Liver (tissue), 9 donors: Measurements from ENCODE around the gene MANBA. TPM values are rescaled to one million over a fixed set of nuclear protein-coding genes. Genes with fewer than 3 reads are reported as not detected.
A peak's percentile ranks its signal among the peaks of the same experiment; 100 is the strongest.

Source experiments
- DNase-seq: peaks from one replicate; pipeline ENCODE4 v3.0.0-alpha.2; 2017; ENCODE audit warnings: low spot score
- H3K27ac ChIP-seq, 2 donors: one replicate each; pipeline ENCODE4 v1.7.0; 2013; ENCODE audit warnings: inconsistent platforms in 2 of 2, low read length in 2 of 2, control low read depth in 1 of 2, low read depth in 1 of 2, mild to moderate bottlenecking in 1 of 2
- H3K27me3 ChIP-seq, 4 donors: one replicate each; pipeline versions ENCODE4 v1.6.1 to v1.7.0; 2013; ENCODE audit warnings: low read length in 3 of 4, inconsistent platforms in 1 of 4, mild to moderate bottlenecking in 1 of 4, moderate library complexity in 1 of 4; ENCODE audit not compliant: control insufficient read depth in 4 of 4, insufficient read depth in 4 of 4
- H3K36me3 ChIP-seq, 4 donors: one replicate each; pipeline versions ENCODE4 v1.6.1 to v1.7.0; 2013; ENCODE audit warnings: low read length in 3 of 4, mild to moderate bottlenecking in 3 of 4, low read depth in 1 of 4, moderate library complexity in 1 of 4; ENCODE audit not compliant: control insufficient read depth in 4 of 4, insufficient read depth in 3 of 4
- H3K4me1 ChIP-seq, 4 donors: one replicate each; pipeline versions ENCODE4 v1.6.1 to v1.7.0; 2013; ENCODE audit warnings: low read length in 3 of 4, mild to moderate bottlenecking in 3 of 4, moderate library complexity in 1 of 4; ENCODE audit not compliant: control insufficient read depth in 4 of 4, insufficient read depth in 4 of 4
- H3K4me3 ChIP-seq, 3 donors: one replicate each; pipeline versions ENCODE4 v1.6.1 to v1.7.0; 2013; ENCODE audit warnings: low read length in 3 of 3, control low read depth in 1 of 3, low read depth in 1 of 3, mild to moderate bottlenecking in 1 of 3
- H3K9ac ChIP-seq, 2 donors: one replicate each; pipeline ENCODE4 v1.7.0; 2013; ENCODE audit warnings: low read length in 2 of 2, mild to moderate bottlenecking in 2 of 2, moderate library complexity in 2 of 2, control low read depth in 1 of 2, low read depth in 1 of 2
- H3K9me3 ChIP-seq, 4 donors: one replicate each; pipeline versions ENCODE4 v1.6.1 to v1.7.0; 2013; ENCODE audit warnings: low read length in 3 of 4; ENCODE audit not compliant: control insufficient read depth in 4 of 4
- CTCF ChIP-seq: fragments of 150-350 bp; IDR thresholded peaks from 2 replicates; pipeline ENCODE4 v1.5.1; 2017; ENCODE audit warnings: improper control_type of control experiment, low read depth, low read length; ENCODE audit not compliant: missing input control
- EGR1 ChIP-seq, 2 donors: IDR thresholded peaks; 2 replicates each; pipeline ENCODE4 v1.6.1; 2016 to 2018; ENCODE audit warnings: antibody characterized with exemption in 2 of 2, low read depth in 2 of 2
- FOXA1 ChIP-seq: IDR thresholded peaks from 2 replicates; pipeline ENCODE4 v1.6.1; 2016; ENCODE audit warnings: antibody characterized with exemption
- FOXA2 ChIP-seq: IDR thresholded peaks from 2 replicates; pipeline ENCODE4 v1.6.1; 2016; ENCODE audit warnings: antibody characterized with exemption
- GABPA ChIP-seq, 2 donors: IDR thresholded peaks in 1 of 2; conservative IDR thresholded peaks in 1 of 2; 2 replicates each; pipeline ENCODE4 v1.6.1; 2016; ENCODE audit warnings: antibody characterized with exemption in 2 of 2, mild to moderate bottlenecking in 1 of 2, moderate library complexity in 1 of 2
- HNF4A ChIP-seq, 2 donors: conservative IDR thresholded peaks; 2 replicates each; pipeline ENCODE4 v1.6.1; 2016; ENCODE audit warnings: antibody characterized with exemption in 2 of 2, mild to moderate bottlenecking in 2 of 2
- HNF4G ChIP-seq: IDR thresholded peaks from 2 replicates; pipeline ENCODE4 v1.6.1; 2016; ENCODE audit warnings: antibody characterized with exemption
- JUND ChIP-seq, 2 donors: IDR thresholded peaks; 2 replicates each; pipeline ENCODE4 v1.6.1; 2016; ENCODE audit warnings: antibody characterized with exemption in 2 of 2
- MAX ChIP-seq: IDR thresholded peaks from 2 replicates; pipeline ENCODE4 v1.6.1; 2016; ENCODE audit warnings: antibody characterized with exemption
- NR2F2 ChIP-seq: IDR thresholded peaks from 2 replicates; pipeline ENCODE4 v1.6.1; 2016; ENCODE audit warnings: antibody characterized with exemption
- RAD21 ChIP-seq, 2 donors: IDR thresholded peaks; 2 replicates each; pipeline ENCODE4 v1.6.1; 2016; ENCODE audit warnings: antibody characterized with exemption in 2 of 2, mild to moderate bottlenecking in 2 of 2
- REST ChIP-seq: IDR thresholded peaks from 2 replicates; pipeline ENCODE4 v1.6.1; 2016; ENCODE audit warnings: antibody characterized with exemption, mild to moderate bottlenecking
- RXRA ChIP-seq, 2 donors: IDR thresholded peaks; 2 replicates each; pipeline ENCODE4 v1.6.1; 2017 to 2018; ENCODE audit warnings: antibody characterized with exemption in 2 of 2, mild to moderate bottlenecking in 1 of 2
- SP1 ChIP-seq: IDR thresholded peaks from 2 replicates; pipeline ENCODE4 v1.6.1; 2018; ENCODE audit warnings: antibody characterized with exemption, mild to moderate bottlenecking
- TAF1 ChIP-seq: conservative IDR thresholded peaks from 2 replicates; pipeline ENCODE4 v1.6.1; 2016; ENCODE audit warnings: antibody characterized with exemption, mild to moderate bottlenecking
- YY1 ChIP-seq: IDR thresholded peaks from 2 replicates; pipeline ENCODE4 v1.6.1; 2016; ENCODE audit warnings: antibody characterized with exemption, mild to moderate bottlenecking
- ZBTB33 ChIP-seq: IDR thresholded peaks from 2 replicates; pipeline ENCODE4 v1.6.1; 2016; ENCODE audit warnings: antibody characterized with exemption
- WGBS: extraction: QIAGEN DNeasy Blood & Tissue Kit; methylation state at CpG from one replicate; pipeline ENCODE4 v1.1.7; 2013; 5-methylcytosine and 5-hydroxymethylcytosine counted together
- polyA plus RNA-seq, 2 donors: library from polyadenylated mRNA; stranded (reverse) in 1 of 2; unstranded in 1 of 2; fragments of 200-250 nt in 1 of 2; fragments of >200 nt in 1 of 2; fragmentation: Nextera tagmentation in 1 of 2; extraction: Ambion mirVana in 1 of 2; gene quantifications; one replicate each; pipeline versions ENCODE4 v1.2.1 to v1.2.3, GENCODE V29; 2013 to 2015
- total RNA-seq, 2 donors: library from RNA; depleted of rRNA; stranded (reverse); fragments of >200 nt; gene quantifications; one replicate each; pipeline ENCODE4 v1.2.3, GENCODE V29; 2014
- donor health status: healthy.
- donor health status: healthy.
- donor health status: healthy.
- donor health status: healthy.
- donor health status: healthy.

The MANBA gene
- total RNA-seq, result 10 to 100 TPM; 22.9 to 24.2 TPM
- polyA plus RNA-seq, result 1 to 10 TPM; 7.1 to 8.2 TPM

DNA sequence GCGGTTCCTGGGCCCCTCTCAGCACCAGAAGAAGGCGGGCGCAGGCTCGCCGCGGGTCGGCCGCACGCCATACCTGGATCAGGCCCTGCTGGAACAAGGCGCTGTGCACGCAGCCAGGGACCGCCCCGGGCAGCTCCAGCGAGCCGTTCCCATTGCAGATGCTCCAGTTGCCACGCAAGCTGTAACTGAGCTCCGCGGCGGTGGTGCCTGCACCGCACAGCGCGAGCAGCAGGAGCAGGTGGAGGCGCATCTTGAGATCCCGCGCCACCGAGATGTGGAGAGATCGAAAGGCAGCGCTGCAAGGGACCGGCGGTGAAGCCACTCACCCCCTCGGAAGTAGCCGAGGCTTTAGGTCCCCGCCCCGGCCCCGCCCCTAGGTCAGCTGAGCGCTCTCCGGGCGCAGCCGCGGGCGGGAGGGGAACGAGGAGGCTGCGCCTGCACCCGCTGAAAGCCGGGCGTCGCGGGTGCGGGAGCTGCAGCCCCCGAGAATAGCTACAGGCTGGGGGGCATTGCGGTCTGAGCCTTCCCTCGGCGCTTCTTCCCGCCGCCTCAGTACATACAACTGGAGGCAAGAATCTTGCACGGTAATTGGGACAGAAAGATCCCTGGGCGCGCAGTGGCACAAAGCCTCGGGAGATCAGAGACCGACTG is at the start of gene MANBA:
TSS of gene MANBA (minus strand) at position 324 of the 651 bp plus-strand sequence. CDS start at position 250, 74 bp downstream.
- peak within 1 kb of the TSS; percentile 75 to 95 (median 89) for H3K4me3 ChIP-seq
- no peaks in the 10 kb centered on the region for H3K9me3 ChIP-seq
- H3K27me3 ChIP-seq, result no peaks in the 10 kb centered on the region
- peak within 1 kb of the TSS; percentile 70 to 83 for H3K27ac ChIP-seq
- no peaks in the 10 kb centered on the region for H3K36me3 ChIP-seq
- peak; percentile 6 for TF ChIP-seq CTCF
- TF ChIP-seq JUND (IDR thresholded peaks at IDR 0.05), result no peak
- no peak for TF ChIP-seq FOXA1
- TF ChIP-seq GABPA (IDR thresholded peaks at IDR 0.05 in 1 of 2, conservative IDR thresholded peaks at IDR 0.05 in 1 of 2), result peak in 1 of 2 donors; percentile 28
- no peak for TF ChIP-seq HNF4G
- TF ChIP-seq SP1, result peak; percentile 37
- peak; percentile 10 for TF ChIP-seq REST
- peak; percentile 86 for TF ChIP-seq YY1
- peak in 1 of 2 donors; percentile 37 for TF ChIP-seq RAD21 (IDR thresholded peaks at IDR 0.05)
- peak; percentile 19 for TF ChIP-seq TAF1
- TF ChIP-seq MAX, result peak; percentile 49
- H3K4me1 ChIP-seq, result peaks cover 3 to 27% (median 10%) of the 10 kb centered on the region in 4 donors
- under 1% methylated on average over 60 of the region's 60 CpGs for WGBS
- DNase-seq, result peak; percentile 87
- peak within 1 kb of the TSS; percentile 36 to 61 for H3K9ac ChIP-seq

- Histone ChIP-seq H3K27ac (no peak overlapping the region), H3K9me3 (no peaks in the 10 kb centered on the region), H3K4me1 (peaks cover 0 to 18% (median 11%) of the 10 kb centered on the region in 4 donors), H3K36me3 (peaks cover 2 to 22% (median 12%) of the 10 kb centered on the region in 4 donors), H3K4me3 (no peak overlapping the region), H3K27me3 (no peaks in the 10 kb centered on the region), H3K9ac (no peak overlapping the region)
- WGBS, result 94% methylated on average over 2 of the region's 2 CpGs
- no peak for DNase-seq
- TF ChIP-seq FOXA2, result no peak
- no peak for TF ChIP-seq SP1
- TF ChIP-seq YY1, result no peak
- TF ChIP-seq HNF4A (conservative IDR thresholded peaks at IDR 0.05), result no peak
- no peak for TF ChIP-seq ZBTB33
- no peak for TF ChIP-seq HNF4G
- no peak for TF ChIP-seq FOXA1
- no peak for TF ChIP-seq RXRA (IDR thresholded peaks at IDR 0.05)
- TF ChIP-seq CTCF, result no peak
- no peak for TF ChIP-seq RAD21 (IDR thresholded peaks at IDR 0.05)
- TF ChIP-seq REST, result no peak
- TF ChIP-seq EGR1 (IDR thresholded peaks at IDR 0.05; ENCODE audit: low read depth in 2 of 2), result no peak
- TF ChIP-seq TAF1, result no peak
- no peak for TF ChIP-seq JUND (IDR thresholded peaks at IDR 0.05)
- TF ChIP-seq NR2F2, result no peak
Observed at GRCh38 chr4:102809691-102810090, 48.9 kb upstream of the MANBA start.
